T-helper 2 cell treated with Interferon-gamma antibody and Interleukin-4, amounts not matched to agents 5 μg/mL and 100 μg/mL, for 36 hours (primary cell): Measurements from ENCODE around the gene RPL6.

Source experiments
- DNase-seq: peaks from one replicate; pipeline ENCODE4 v3.0.0; 2021; ENCODE audit warnings: low spot score
- H3K27ac Mint-ChIP-seq: one replicate; pipeline ENCODE4 v1.8.0; 2021; ENCODE audit warnings: mild to moderate bottlenecking, mixed read lengths
- H3K27me3 Mint-ChIP-seq: one replicate; pipeline ENCODE4 v1.8.0; 2021; ENCODE audit warnings: low read depth, mixed read lengths
- H3K36me3 Mint-ChIP-seq: one replicate; pipeline ENCODE4 v1.8.0; 2021; ENCODE audit warnings: low read depth, mixed read lengths
- H3K4me1 Mint-ChIP-seq: one replicate; pipeline ENCODE4 v1.8.0; 2021; ENCODE audit warnings: low read depth, mixed read lengths
- H3K4me3 Mint-ChIP-seq: one replicate; pipeline ENCODE4 v1.8.0; 2022; ENCODE audit warnings: mild to moderate bottlenecking, moderate library complexity, mixed read lengths
- H3K9me3 Mint-ChIP-seq: one replicate; pipeline ENCODE4 v1.8.0; 2021; ENCODE audit warnings: mixed read lengths

Gene RPL6

DNA sequence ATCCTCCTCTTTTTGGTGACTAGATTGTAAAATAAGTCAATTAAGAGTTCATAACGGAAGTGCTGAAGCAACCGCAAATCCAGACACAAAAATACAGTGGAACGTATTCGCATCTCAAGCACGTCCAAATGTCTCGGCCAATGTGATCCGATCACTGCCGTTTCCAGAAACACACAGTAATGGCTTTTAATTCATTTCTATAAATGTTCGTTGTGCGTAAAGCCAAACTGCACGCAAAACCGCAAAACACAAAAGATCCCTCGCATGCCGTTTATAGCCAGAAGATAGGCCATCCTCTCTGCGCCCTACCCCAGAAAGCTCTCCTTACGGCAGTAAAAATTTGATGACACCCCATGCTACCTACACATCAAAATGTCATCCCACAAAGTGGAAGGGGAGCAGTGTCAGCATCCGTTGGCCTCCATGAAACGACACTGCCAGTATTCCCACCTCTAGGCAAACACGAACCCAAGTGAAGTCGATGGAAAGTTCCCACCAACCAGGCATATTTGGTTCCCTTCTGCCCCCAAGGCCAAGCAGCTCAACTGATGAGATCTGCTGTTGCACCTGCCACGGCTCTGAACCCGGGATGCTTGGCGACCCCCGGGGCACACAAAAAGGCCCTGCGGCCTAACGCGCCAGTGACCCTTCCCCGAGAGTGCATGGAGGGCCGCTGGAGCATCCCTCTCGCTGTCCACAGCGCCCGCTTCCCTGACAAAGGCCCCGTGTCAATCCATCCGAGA, 28.6 kb downstream of the RPL6 start:
- Mint-ChIP-seq H3K36me3 (no peaks in the 10 kb centered on the region), H3K27me3 (no peaks in the 10 kb centered on the region), H3K27ac (peak overlapping the region; percentile 92), H3K4me1 (peaks cover 20% of the 10 kb centered on the region), H3K4me3 (peak overlapping the region; percentile 96), H3K9me3 (no peaks in the 10 kb centered on the region)
- DNase-seq: no peak

- no peak overlapping the region for H3K4me3 Mint-ChIP-seq
- H3K27me3 Mint-ChIP-seq: no peaks in the 10 kb centered on the region
- peaks cover 10% of the 10 kb centered on the region for H3K4me1 Mint-ChIP-seq
- H3K27ac Mint-ChIP-seq: no peak overlapping the region
- DNase-seq: no peak
- H3K36me3 Mint-ChIP-seq: no peaks in the 10 kb centered on the region
- no peaks in the 10 kb centered on the region for H3K9me3 Mint-ChIP-seq
Observed at GRCh38 chr12:112375105-112375504, 34.3 kb downstream of the RPL6 start.

DNA sequence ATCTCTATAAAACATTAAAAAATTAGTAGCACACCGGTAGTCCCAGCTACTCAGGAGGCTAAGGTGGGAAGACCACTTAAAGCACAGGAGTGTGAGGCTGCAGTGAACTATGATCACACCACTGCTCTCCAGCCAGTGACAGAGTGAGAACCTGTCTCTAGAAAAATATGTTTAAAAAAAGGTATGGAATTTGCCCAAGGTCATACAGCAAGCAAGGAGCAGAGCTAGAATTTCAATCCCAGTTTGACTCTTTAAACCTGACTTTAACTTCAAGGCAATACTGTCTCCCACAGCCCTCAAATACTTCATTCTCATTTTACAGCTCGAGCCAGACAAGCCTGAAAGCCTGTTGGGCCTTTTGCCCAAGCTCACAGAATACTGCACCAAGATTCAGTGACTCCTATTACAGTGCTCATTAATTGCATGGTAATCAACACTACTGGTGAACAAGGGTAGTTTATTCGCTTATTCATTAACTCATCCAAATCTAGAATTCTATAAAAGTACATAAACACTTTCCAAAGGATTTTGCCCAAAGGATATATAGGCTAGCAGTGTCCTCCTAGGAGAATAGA, 35.2 kb downstream of the RPL6 start:
- DNase-seq: no peak
- H3K27ac Mint-ChIP-seq: no peak overlapping the region
- no peaks in the 10 kb centered on the region for H3K36me3 Mint-ChIP-seq
- H3K9me3 Mint-ChIP-seq: no peaks in the 10 kb centered on the region
- no peaks in the 10 kb centered on the region for H3K27me3 Mint-ChIP-seq
- H3K4me1 Mint-ChIP-seq: peaks cover 7% of the 10 kb centered on the region
- no peak overlapping the region for H3K4me3 Mint-ChIP-seq

DNA sequence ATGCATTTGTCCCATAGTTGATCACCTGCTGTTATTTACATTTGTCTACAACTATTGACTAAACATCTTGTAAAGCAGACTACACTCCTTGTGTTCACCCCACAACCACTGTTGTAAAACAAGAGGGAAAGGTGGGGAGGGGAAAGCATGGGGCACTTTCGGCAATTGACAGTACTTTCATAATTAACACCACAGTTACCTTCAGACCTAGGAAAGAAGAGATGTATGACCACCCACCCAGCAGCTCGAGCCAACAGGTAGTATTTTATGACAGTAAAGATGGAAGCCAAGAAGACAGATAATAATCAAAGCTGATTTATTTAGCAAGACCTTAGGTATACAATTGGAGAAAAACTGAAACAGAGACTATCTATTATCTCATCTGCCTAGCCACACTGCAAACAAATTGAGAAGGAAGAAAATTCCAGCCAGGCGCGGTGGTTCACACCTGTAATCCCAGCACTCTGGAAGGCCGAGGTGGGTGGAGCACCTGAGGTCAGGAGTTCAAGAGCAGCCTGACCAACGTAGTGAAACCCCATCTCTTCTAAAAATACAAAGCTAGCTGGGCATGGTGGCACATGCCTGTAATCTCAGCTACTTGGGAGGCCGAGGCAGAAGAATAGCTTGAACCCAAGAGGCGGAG, 38.4 kb downstream of the RPL6 start:
- Mint-ChIP-seq H3K27me3 (no peaks in the 10 kb centered on the region), H3K27ac (no peak overlapping the region), H3K4me3 (no peak overlapping the region), H3K36me3 (no peaks in the 10 kb centered on the region), H3K4me1 (peaks cover 7% of the 10 kb centered on the region), H3K9me3 (no peaks in the 10 kb centered on the region)
- DNase-seq: no peak

- no peak overlapping the region for H3K4me3 Mint-ChIP-seq
- H3K9me3 Mint-ChIP-seq: no peaks in the 10 kb centered on the region
- DNase-seq: no peak
- no peaks in the 10 kb centered on the region for H3K27me3 Mint-ChIP-seq
- H3K36me3 Mint-ChIP-seq: no peaks in the 10 kb centered on the region
- H3K27ac Mint-ChIP-seq: no peak overlapping the region
- peaks cover 7% of the 10 kb centered on the region for H3K4me1 Mint-ChIP-seq
Observed at GRCh38 chr12:112370199-112370598, 39.2 kb downstream of the RPL6 start.

DNA sequence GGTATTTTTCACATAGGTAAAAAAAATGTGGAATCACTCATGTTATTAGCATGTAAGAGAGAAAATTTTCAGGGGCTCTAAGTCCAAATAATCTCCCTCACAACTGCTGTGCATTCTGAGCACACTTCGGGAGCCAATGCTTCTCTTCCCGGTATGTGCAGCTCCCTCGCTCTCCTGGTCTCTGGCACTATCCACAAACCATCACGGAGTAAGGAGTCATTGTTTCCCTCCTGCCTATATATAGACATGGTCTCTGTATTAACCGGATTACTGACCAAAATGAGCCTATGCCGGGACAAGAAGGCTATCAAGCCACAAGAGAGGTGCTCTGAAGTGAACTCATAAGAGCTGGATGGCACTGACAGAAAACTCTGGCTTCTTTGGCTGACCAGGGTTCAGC, 40.5 kb downstream of the RPL6 start:
- Mint-ChIP-seq H3K4me3 (no peak overlapping the region), H3K4me1 (peaks cover 7% of the 10 kb centered on the region), H3K36me3 (no peaks in the 10 kb centered on the region), H3K27ac (no peak overlapping the region), H3K27me3 (no peaks in the 10 kb centered on the region), H3K9me3 (no peaks in the 10 kb centered on the region)
- DNase-seq: no peak

- H3K9me3 Mint-ChIP-seq: no peaks in the 10 kb centered on the region
- H3K4me1 Mint-ChIP-seq: peaks cover 7% of the 10 kb centered on the region
- no peaks in the 10 kb centered on the region for H3K27me3 Mint-ChIP-seq
Observed at GRCh38 chr12:112367965-112368364, 41.4 kb downstream of the RPL6 start.

GRCh38 chr12:112362310-112362709, 47.1 kb downstream of the RPL6 start:
- Mint-ChIP-seq H3K4me3 (no peak overlapping the region), H3K4me1 (no peaks in the 10 kb centered on the region), H3K27ac (no peak overlapping the region), H3K9me3 (no peaks in the 10 kb centered on the region), H3K36me3 (no peaks in the 10 kb centered on the region), H3K27me3 (no peaks in the 10 kb centered on the region)
- no peak for DNase-seq

More at GRCh38 chr12:112367965-112368364, 41.4 kb downstream of the RPL6 start:
- H3K27ac Mint-ChIP-seq: no peak overlapping the region
- H3K4me3 Mint-ChIP-seq: no peak overlapping the region
- no peaks in the 10 kb centered on the region for H3K36me3 Mint-ChIP-seq
- DNase-seq: no peak

DNA sequence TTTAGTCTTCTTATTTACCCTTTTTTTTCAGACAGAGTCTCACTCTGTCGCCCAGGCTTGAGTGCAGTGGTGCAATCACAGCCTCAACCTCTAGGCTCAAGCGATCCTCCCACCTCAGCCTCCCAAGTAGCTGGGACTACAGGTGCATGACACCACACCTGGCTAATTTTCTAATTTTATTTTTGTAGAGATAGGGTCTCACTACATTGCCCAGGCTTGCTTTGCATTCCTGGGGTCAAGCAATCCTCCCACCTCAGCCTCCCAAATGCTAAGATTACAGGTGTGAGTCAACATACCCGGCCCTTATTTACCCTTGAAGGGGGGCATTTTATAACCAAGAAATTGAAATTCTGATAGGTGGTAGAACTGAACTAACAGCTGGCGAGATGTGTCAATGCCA, 48.1 kb downstream of the RPL6 start:
- DNase-seq: no peak
- no peak overlapping the region for H3K27ac Mint-ChIP-seq
- no peaks in the 10 kb centered on the region for H3K27me3 Mint-ChIP-seq
- no peaks in the 10 kb centered on the region for H3K36me3 Mint-ChIP-seq
- H3K4me3 Mint-ChIP-seq: no peak overlapping the region
- H3K9me3 Mint-ChIP-seq: no peaks in the 10 kb centered on the region
- H3K4me1 Mint-ChIP-seq: no peaks in the 10 kb centered on the region

DNA sequence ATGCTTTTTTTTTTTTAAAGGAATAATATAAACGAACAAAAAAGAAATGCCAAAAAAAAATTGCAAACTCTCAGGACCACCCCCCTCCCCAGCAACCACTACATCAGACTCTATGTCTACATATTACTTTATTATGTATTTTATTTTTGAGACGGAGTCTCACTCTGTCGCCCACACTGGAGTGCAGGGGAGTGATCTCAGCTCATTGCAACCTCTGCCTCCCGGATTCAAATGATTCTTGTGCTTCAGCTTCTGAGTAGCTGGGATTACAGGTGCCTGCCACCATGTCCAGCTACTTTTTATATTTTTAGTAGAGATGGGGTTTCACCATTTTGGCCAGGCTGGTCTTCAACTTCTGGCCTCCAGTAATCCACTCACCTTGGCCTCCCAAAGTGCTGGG, 50.1 kb downstream of the RPL6 start:
- DNase-seq: no peak
- no peaks in the 10 kb centered on the region for H3K9me3 Mint-ChIP-seq
- no peak overlapping the region for H3K4me3 Mint-ChIP-seq
- H3K27ac Mint-ChIP-seq: no peak overlapping the region
- H3K4me1 Mint-ChIP-seq: no peaks in the 10 kb centered on the region
- H3K36me3 Mint-ChIP-seq: no peaks in the 10 kb centered on the region
- H3K27me3 Mint-ChIP-seq: no peaks in the 10 kb centered on the region

GRCh38 chr12:112357214-112357613, 52.2 kb downstream of the RPL6 start:
- no peak overlapping the region for H3K27ac Mint-ChIP-seq
- no peaks in the 10 kb centered on the region for H3K27me3 Mint-ChIP-seq
- peaks cover 11% of the 10 kb centered on the region for H3K4me1 Mint-ChIP-seq
- DNase-seq: no peak
- H3K9me3 Mint-ChIP-seq: no peaks in the 10 kb centered on the region
- H3K4me3 Mint-ChIP-seq: no peak overlapping the region
- no peaks in the 10 kb centered on the region for H3K36me3 Mint-ChIP-seq
